Measurements from ENCODE around the gene GPA33.

GPA33 gene

GRCh38 chr1:167101754-167102153 is 11.6 kb upstream of the GPA33 start:
- no peak for DNase-seq (ENCODE audit: low read depth, low spot score)
- no peak for TF ChIP-seq POLR2AphosphoS5 (IDR thresholded peaks at IDR 0.05; ENCODE audit: borderline replicate concordance, low read depth, low read length)
- no peak for TF ChIP-seq FOXP2 (optimal IDR thresholded peaks at IDR 0.05; ENCODE audit: control extremely low read depth, extremely low read length, insufficient read depth)
- no peak for TF ChIP-seq EZH2 (IDR thresholded peaks at IDR 0.05)
- no peak overlapping the region for H3K9ac ChIP-seq (ENCODE audit: insufficient read length)

GRCh38 chr1:167100730-167101129 is 10.6 kb upstream of the GPA33 start:
- Histone ChIP-seq H3K4me3 (no peak overlapping the region), H3K9ac (ENCODE audit: insufficient read length) (no peak overlapping the region)
- TF ChIP-seq POLR2AphosphoS5 (IDR thresholded peaks at IDR 0.05; ENCODE audit: borderline replicate concordance, low read depth, low read length) (no peak), EZH2 (IDR thresholded peaks at IDR 0.05) (no peak), FOXP2 (optimal IDR thresholded peaks at IDR 0.05; ENCODE audit: control extremely low read depth, extremely low read length, insufficient read depth) (no peak)

More at GRCh38 chr1:167101754-167102153, 11.6 kb upstream of the GPA33 start:
- Histone ChIP-seq H3K4me3 (no peak overlapping the region), H3K9me3 (ENCODE audit: low read depth, low read length) (0 out of 2 replicates have a peak, but pooled peaks cover 3% of the 10 kb centered on the region), H3K36me3 (ENCODE audit: insufficient read depth, low read length) (no peaks in the 10 kb centered on the region), H3K27ac (no peak overlapping the region)

GRCh38 chr1:167099851-167100250 is 9.7 kb upstream of the GPA33 start:
- H3K9me3 ChIP-seq (ENCODE audit: low read depth, low read length), result 0 out of 2 replicates have a peak, but pooled peaks cover 3% of the 10 kb centered on the region
- DNase-seq (ENCODE audit: low read depth, low spot score), result no peak
- no peaks in the 10 kb centered on the region for H3K36me3 ChIP-seq (ENCODE audit: insufficient read depth, low read length)
- no peak overlapping the region for H3K27ac ChIP-seq
- H3K4me3 ChIP-seq, result no peak overlapping the region
- TF ChIP-seq FOXP2 (optimal IDR thresholded peaks at IDR 0.05; ENCODE audit: control extremely low read depth, extremely low read length, insufficient read depth) (no peak), EZH2 (IDR thresholded peaks at IDR 0.05) (no peak), POLR2AphosphoS5 (IDR thresholded peaks at IDR 0.05; ENCODE audit: borderline replicate concordance, low read depth, low read length) (no peak)
- no peak overlapping the region for H3K9ac ChIP-seq (ENCODE audit: insufficient read length)

More at GRCh38 chr1:167100730-167101129, 10.6 kb upstream of the GPA33 start:
- no peaks in the 10 kb centered on the region for H3K36me3 ChIP-seq (ENCODE audit: insufficient read depth, low read length)
- H3K9me3 ChIP-seq (ENCODE audit: low read depth, low read length), result 0 out of 2 replicates have a peak, but pooled peaks cover 3% of the 10 kb centered on the region
- DNase-seq (ENCODE audit: low read depth, low spot score), result no peak
- H3K27ac ChIP-seq, result no peak overlapping the region

- TF ChIP-seq EZH2 (IDR thresholded peaks at IDR 0.05) (no peak), FOXP2 (optimal IDR thresholded peaks at IDR 0.05; ENCODE audit: control extremely low read depth, extremely low read length, insufficient read depth) (no peak), POLR2AphosphoS5 (IDR thresholded peaks at IDR 0.05; ENCODE audit: borderline replicate concordance, low read depth, low read length) (peak; percentile 60; the same call in 1 of the 2 replicates)
- Histone ChIP-seq H3K9ac (ENCODE audit: insufficient read length) (peak overlapping the region; percentile 28), H3K4me3 (peak overlapping the region; percentile 65), H3K27ac (peak overlapping the region; percentile 96), H3K36me3 (ENCODE audit: insufficient read depth, low read length) (no peaks in the 10 kb centered on the region), H3K9me3 (ENCODE audit: low read depth, low read length) (0 out of 2 replicates have a peak, but pooled peaks cover 3% of the 10 kb centered on the region)
- peak; percentile 99 for DNase-seq (ENCODE audit: low read depth, low spot score)
These were observed 5.2 kb upstream of the GPA33 start for GRCh38 chr1:167095368-167095767.

GRCh38 chr1:167094690-167095089 is 4.5 kb upstream of the GPA33 start:
- peak overlapping the region; percentile 65 for H3K4me3 ChIP-seq
- peak overlapping the region; percentile 96; the same call in 1 of the 2 replicates for H3K27ac ChIP-seq
- H3K9me3 ChIP-seq (ENCODE audit: low read depth, low read length), result 0 out of 2 replicates have a peak, but pooled peaks cover 3% of the 10 kb centered on the region

GRCh38 chr1:167093846-167094516 is 3.8 kb upstream of the GPA33 start, which contains the start of gene STYXL2:
TSS of gene STYXL2 (plus strand) at chr1:167094075. CDS start at chr1:167094850, 775 bp downstream.
- H3K36me3 ChIP-seq (ENCODE audit: insufficient read depth, low read length), result no peaks in the 10 kb centered on the region
- H3K9ac ChIP-seq (ENCODE audit: insufficient read length), result no peak within 1 kb of the TSS
- H3K4me3 ChIP-seq, result peak within 1 kb of the TSS; percentile 65
- 0 out of 2 replicates have a peak, but pooled peaks cover 3% of the 10 kb centered on the region for H3K9me3 ChIP-seq (ENCODE audit: low read depth, low read length)
- no peak within 1 kb of the TSS; the same call in 1 of the 2 replicates for H3K27ac ChIP-seq
- TF ChIP-seq EZH2 (IDR thresholded peaks at IDR 0.05) (no peak), POLR2AphosphoS5 (IDR thresholded peaks at IDR 0.05; ENCODE audit: borderline replicate concordance, low read depth, low read length) (no peak), FOXP2 (optimal IDR thresholded peaks at IDR 0.05; ENCODE audit: control extremely low read depth, extremely low read length, insufficient read depth) (no peak)
- DNase-seq (ENCODE audit: low read depth, low spot score), result no peak

More at GRCh38 chr1:167094690-167095089, 4.5 kb upstream of the GPA33 start:
- no peak for DNase-seq (ENCODE audit: low read depth, low spot score)
- H3K9ac ChIP-seq (ENCODE audit: insufficient read length), result no peak overlapping the region
- no peaks in the 10 kb centered on the region for H3K36me3 ChIP-seq (ENCODE audit: insufficient read depth, low read length)
- TF ChIP-seq POLR2AphosphoS5 (IDR thresholded peaks at IDR 0.05; ENCODE audit: borderline replicate concordance, low read depth, low read length) (no peak), EZH2 (IDR thresholded peaks at IDR 0.05) (no peak), FOXP2 (optimal IDR thresholded peaks at IDR 0.05; ENCODE audit: control extremely low read depth, extremely low read length, insufficient read depth) (no peak)

GRCh38 chr1:167092653-167093052 is 2.5 kb upstream of the GPA33 start:
- no peak overlapping the region for H3K27ac ChIP-seq
- H3K9ac ChIP-seq (ENCODE audit: insufficient read length), result no peak overlapping the region
- no peak for DNase-seq (ENCODE audit: low read depth, low spot score)
- no peak overlapping the region for H3K4me3 ChIP-seq
- no peaks in the 10 kb centered on the region for H3K36me3 ChIP-seq (ENCODE audit: insufficient read depth, low read length)
- H3K9me3 ChIP-seq (ENCODE audit: low read depth, low read length), result 0 out of 2 replicates have a peak, but pooled peaks cover 3% of the 10 kb centered on the region
- TF ChIP-seq FOXP2 (optimal IDR thresholded peaks at IDR 0.05; ENCODE audit: control extremely low read depth, extremely low read length, insufficient read depth) (no peak), POLR2AphosphoS5 (IDR thresholded peaks at IDR 0.05; ENCODE audit: borderline replicate concordance, low read depth, low read length) (no peak), EZH2 (IDR thresholded peaks at IDR 0.05) (no peak)

GRCh38 chr1:167089939-167090313 is 251 bp downstream of the GPA33 start:
- Histone ChIP-seq H3K4me3 (no peak overlapping the region), H3K27ac (no peak overlapping the region), H3K9ac (ENCODE audit: insufficient read length) (no peak overlapping the region), H3K9me3 (ENCODE audit: low read depth, low read length) (no peaks in the 10 kb centered on the region), H3K36me3 (ENCODE audit: insufficient read depth, low read length) (no peaks in the 10 kb centered on the region)
- no peak for DNase-seq (ENCODE audit: low read depth, low spot score)
- TF ChIP-seq POLR2AphosphoS5 (IDR thresholded peaks at IDR 0.05; ENCODE audit: borderline replicate concordance, low read depth, low read length), result no peak
- TF ChIP-seq EZH2 (IDR thresholded peaks at IDR 0.05), result no peak
- no peak for TF ChIP-seq FOXP2 (optimal IDR thresholded peaks at IDR 0.05; ENCODE audit: control extremely low read depth, extremely low read length, insufficient read depth)
